Large intestine (tissue), 3 donors: Measurements from ENCODE around the gene MAT2B. TPM values are rescaled to one million over a fixed set of nuclear protein-coding genes. Genes with fewer than 3 reads are reported as not detected.

Experiments used
- DNase-seq, 2 donors: peaks; one replicate each; pipeline versions ENCODE4 v3.0.0 to v3.0.0-alpha.2; 2013
- H3K27ac ChIP-seq: one replicate; pipeline ENCODE4 v1.5.1; 2013; ENCODE audit warnings: low read length
- H3K27me3 ChIP-seq: 2 replicates; pipeline ENCODE4 v1.6.1; 2013; ENCODE audit warnings: low read length; ENCODE audit not compliant: control insufficient read depth, insufficient read depth
- H3K36me3 ChIP-seq: 2 replicates; pipeline ENCODE4 v1.6.1; 2013; ENCODE audit warnings: low read length; ENCODE audit not compliant: control insufficient read depth, insufficient read depth
- H3K4me1 ChIP-seq: one replicate; pipeline ENCODE4 v1.6.1; 2013; ENCODE audit warnings: low read length; ENCODE audit not compliant: control insufficient read depth, insufficient read depth
- H3K4me3 ChIP-seq: one replicate; pipeline ENCODE4 v1.5.1; 2013; ENCODE audit warnings: low read length
- H3K9me3 ChIP-seq: one replicate; pipeline ENCODE4 v1.6.1; 2013; ENCODE audit warnings: mild to moderate bottlenecking, low read depth, low read length, moderate library complexity; ENCODE audit not compliant: control insufficient read depth
- WGBS: methylation state at CpG from one replicate; pipeline ENCODE4 v1.1.5; 2013; ENCODE audit warnings: low lambda C conversion rate; ENCODE audit not compliant: insufficient coverage; 5-methylcytosine and 5-hydroxymethylcytosine counted together
- polyA plus RNA-seq: library from polyadenylated mRNA; unstranded; fragments of 120-200 nt; gene quantifications from one replicate; pipeline ENCODE4 v1.2.1, GENCODE V29; 2013

The MAT2B gene
- polyA plus RNA-seq, 1 donor, result 101 TPM

DNA sequence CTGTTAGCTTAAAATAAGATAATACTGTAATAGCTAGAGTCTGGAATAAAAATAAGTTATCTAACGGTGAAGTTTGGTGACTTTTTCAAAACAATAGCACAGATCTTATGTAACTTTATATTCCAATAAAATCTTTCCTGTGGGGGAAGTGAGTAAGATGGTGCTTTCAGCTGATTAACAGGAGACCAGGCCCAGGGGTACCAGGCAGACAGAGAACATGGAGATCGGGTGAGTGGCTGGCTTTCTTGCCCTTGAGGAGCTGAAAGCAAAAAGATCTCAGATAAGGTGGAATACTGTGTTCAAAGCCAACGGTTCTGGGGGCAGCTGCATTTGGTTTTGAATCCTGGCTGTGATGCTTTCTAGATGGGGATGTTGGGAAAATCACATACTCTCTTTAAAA lies 61.3 kb downstream of the MAT2B start:
- WGBS, result no CpG with 5 or more reads among the region's 3 CpGs
- DNase-seq, result no peak
- Histone ChIP-seq H3K4me1 (peaks cover 4% of the 10 kb centered on the region), H3K9me3 (no peaks in the 10 kb centered on the region), H3K27ac (no peak overlapping the region), H3K36me3 (no peaks in the 10 kb centered on the region), H3K4me3 (no peak overlapping the region), H3K27me3 (peaks cover 28% of the 10 kb centered on the region)

DNA sequence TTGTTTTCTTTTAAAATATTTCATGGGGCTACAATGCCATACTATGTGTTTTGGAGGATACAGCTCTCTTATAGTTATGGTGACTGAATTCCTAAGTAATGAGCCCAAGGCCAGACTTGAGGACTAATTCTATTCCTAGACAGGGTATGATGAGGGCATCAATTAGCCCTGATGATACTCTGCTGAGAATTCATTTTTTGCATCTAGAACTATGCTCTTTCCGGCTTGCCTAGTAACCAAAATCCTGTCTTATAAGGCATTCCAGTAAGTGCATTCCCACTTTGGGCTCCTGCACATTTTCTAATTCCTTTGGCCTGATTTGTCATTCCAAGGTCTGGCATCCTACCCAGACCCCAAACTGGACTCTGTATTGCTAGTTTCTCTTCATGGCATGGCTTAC lies 62.4 kb downstream of the MAT2B start:
- H3K4me1 ChIP-seq, result peaks cover 4% of the 10 kb centered on the region
- no peak for DNase-seq
- peaks cover 28% of the 10 kb centered on the region for H3K27me3 ChIP-seq
- H3K4me3 ChIP-seq, result no peak overlapping the region
- H3K36me3 ChIP-seq, result no peaks in the 10 kb centered on the region
- H3K9me3 ChIP-seq, result no peaks in the 10 kb centered on the region
- H3K27ac ChIP-seq, result no peak overlapping the region
- whole genome bisulfite sequencing, result 100% methylated on average over 1 of the region's 1 CpG

Other genes with a start within 250 kb of the MAT2B start
- gene CCNG1, start 68.0 kb upstream of the MAT2B start, polyA plus RNA-seq, result 354 TPM
- gene NUDCD2, start 45.5 kb upstream of the MAT2B start, polyA plus RNA-seq, result 24.9 TPM
- 10.0 TPM for gene HMMR, start 45.0 kb upstream of the MAT2B start, polyA plus RNA-seq